CD4-positive, alpha-beta T cell treated with Interleukin-15 for 4 hours (primary cell): Measurements from ENCODE around the gene ZNF577.

Experiments
- DNase-seq: peaks from one replicate; pipeline ENCODE4 v3.0.0-alpha.2; 2020; ENCODE audit warnings: low spot score

The ZNF577 gene

DNA sequence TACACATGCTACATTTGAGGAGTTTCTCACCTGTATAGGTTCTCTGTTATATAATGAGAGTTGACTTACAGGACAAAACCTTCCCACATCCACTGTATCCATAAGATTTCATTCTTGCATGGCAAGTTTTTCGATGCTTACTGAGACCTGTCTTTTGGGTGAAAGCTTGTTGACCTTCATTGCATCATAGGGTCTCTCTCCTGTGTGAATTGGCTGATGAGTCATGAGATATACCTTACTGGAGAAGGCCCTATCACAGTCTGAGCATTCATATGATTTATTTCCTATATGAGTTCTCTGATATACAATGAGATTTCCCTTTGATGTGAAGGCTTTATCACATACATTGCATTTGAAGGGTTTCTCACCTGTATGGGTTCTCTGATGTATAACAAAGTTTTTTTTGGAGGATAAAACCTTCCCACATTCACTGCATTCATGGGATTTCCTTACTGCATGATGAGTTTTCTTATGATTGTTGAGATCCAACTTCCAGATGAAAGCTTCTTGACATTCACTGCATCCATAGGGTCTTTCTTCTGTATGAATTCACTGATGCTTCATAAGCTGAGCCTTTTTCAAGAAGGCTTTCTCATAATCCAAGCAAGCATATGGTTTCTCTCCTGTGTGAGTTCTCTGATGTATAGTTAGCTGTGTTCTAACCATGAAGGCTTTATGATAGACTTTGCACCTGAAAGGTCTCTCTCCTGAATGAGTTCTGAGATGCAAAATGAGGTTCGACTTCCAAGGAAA is 25.7 kb downstream of the ZNF577 start:
- DNase-seq = no peak

GRCh38 chr19:51837145-51837544 is 50.6 kb downstream of the ZNF577 start:
- no peak for DNase-seq

DNA sequence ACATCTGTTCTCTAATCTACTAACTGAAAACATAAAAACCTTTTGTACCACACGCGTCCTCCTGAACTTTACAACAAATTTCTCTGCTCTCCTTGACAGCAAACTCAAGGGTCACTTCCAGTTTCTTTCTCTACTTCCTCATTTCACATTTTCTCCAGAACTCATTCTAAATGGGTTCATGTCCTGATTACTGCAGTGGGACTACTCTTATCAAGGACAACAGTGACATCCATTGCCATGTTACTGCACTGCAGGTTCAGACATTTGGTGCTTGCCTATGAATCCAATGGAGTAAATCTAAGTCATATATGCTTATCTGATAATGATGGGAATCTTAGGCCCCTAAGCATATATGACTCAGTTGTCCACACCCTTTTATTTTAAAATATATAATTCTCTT is 57.5 kb downstream of the ZNF577 start:
- DNase-seq = no peak

GRCh38 chr19:51824281-51825005 is 63.3 kb downstream of the ZNF577 start:
- peak; percentile 8 for DNase-seq

- no peak for DNase-seq
Measured at GRCh38 chr19:51822946-51823345, 64.8 kb downstream of the ZNF577 start.

GRCh38 chr19:51822325-51822724 is 65.4 kb downstream of the ZNF577 start:
- no peak for DNase-seq

GRCh38 chr19:51821921-51822320 is 65.8 kb downstream of the ZNF577 start:
- no peak for DNase-seq

GRCh38 chr19:51821456-51821855 is 66.3 kb downstream of the ZNF577 start:
- DNase-seq = no peak
